ENCODE data around the gene RPTOR.

RPTOR gene

DNA sequence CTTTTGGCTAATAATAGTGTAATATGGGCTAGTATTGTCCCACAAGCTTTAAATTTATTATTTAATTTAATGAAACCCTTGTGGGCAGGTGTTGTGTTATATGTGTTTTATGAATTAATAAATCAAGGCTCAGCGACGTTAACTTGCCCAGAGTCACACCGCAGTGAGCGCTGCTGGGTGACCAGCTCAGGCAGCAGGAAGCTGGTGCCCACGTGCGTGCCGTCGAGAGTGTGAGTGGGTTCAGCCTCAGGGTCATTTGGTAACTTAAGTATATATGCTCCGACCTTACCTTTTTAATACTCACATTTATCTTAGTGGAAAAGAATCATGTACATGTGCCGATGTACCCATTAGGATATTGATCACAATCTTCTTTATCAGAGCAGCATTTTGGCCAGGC, 309.6 kb downstream of the RPTOR start:
- Histone ChIP-seq H3K9me2 (ENCODE audit: low read depth, low read length) (no peaks in the 10 kb centered on the region), H4K20me1 (ENCODE audit: insufficient read depth, low read length) (no peaks in the 10 kb centered on the region), H3K27me3 (ENCODE audit: insufficient read depth, low read length) (no peaks in the 10 kb centered on the region), H2AFZ (ENCODE audit: low read length) (no peak overlapping the region), H3K36me3 (ENCODE audit: insufficient read depth, low read length) (peaks cover 96% of the 10 kb centered on the region), H3F3A (ENCODE audit: insufficient read depth, low read length) (no peaks in the 10 kb centered on the region), H3K27ac (ENCODE audit: low read depth, low read length, poor library complexity, severe bottlenecking) (no peak overlapping the region), H3K4me1 (ENCODE audit: insufficient read depth, low read length, severe bottlenecking) (no peaks in the 10 kb centered on the region), H3K4me2 (ENCODE audit: low read length) (no peak overlapping the region), H3K9ac (ENCODE audit: low read length) (no peak overlapping the region), H3K4me3 (ENCODE audit: low read depth, low read length, poor library complexity, severe bottlenecking) (no peak overlapping the region), H3K9me3 (ENCODE audit: low read length) (no peaks in the 10 kb centered on the region), H3K79me2 (ENCODE audit: insufficient read depth, low read length) (no peaks in the 10 kb centered on the region)
- TF ChIP-seq, protein P1, sequence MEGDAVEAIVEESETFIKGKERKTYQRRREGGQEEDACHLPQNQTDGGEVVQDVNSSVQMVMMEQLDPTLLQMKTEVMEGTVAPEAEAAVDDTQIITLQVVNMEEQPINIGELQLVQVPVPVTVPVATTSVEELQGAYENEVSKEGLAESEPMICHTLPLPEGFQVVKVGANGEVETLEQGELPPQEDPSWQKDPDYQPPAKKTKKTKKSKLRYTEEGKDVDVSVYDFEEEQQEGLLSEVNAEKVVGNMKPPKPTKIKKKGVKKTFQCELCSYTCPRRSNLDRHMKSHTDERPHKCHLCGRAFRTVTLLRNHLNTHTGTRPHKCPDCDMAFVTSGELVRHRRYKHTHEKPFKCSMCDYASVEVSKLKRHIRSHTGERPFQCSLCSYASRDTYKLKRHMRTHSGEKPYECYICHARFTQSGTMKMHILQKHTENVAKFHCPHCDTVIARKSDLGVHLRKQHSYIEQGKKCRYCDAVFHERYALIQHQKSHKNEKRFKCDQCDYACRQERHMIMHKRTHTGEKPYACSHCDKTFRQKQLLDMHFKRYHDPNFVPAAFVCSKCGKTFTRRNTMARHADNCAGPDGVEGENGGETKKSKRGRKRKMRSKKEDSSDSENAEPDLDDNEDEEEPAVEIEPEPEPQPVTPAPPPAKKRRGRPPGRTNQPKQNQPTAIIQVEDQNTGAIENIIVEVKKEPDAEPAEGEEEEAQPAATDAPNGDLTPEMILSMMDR (IDR thresholded peaks at IDR 0.05; ENCODE audit: low read length) = no peak
- no peak for TF ChIP-seq EZH2 (IDR thresholded peaks at IDR 0.05; ENCODE audit: borderline replicate concordance, low read length)

DNA sequence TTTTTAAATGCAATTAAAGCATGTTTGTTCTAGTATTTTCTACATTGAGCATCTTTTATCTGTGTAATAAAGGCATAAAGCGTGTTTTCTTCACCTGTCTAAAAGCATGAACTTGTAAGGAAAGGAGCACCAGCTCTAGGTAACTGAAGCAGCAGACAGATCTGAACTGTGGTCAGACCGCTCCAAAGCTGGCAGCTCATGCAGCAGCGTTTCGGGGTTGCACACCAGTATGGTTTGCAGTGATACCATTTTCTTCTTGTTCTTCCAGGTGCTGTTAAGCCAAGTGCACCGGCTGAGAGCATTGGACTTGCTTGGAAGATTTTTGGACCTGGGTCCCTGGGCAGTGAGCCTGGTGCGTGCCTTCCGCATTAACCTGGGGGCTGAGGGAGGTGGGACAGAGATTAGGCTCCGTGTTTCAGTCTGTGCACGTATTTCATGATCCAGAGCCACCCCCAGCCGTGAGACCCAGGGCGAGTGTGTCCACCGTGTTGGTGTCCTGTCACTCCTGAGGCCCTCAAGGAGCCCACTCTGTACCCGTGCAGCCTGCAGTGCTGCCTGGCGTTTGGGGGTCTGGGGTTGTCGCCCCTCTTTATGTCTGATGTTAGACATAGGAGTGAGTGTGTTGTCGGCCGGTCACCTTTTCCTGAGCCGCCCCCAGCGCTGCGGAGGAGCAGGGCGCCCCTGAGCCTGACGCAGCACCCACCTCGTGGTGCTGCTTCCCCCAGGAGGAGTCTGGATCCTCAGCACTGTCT, 310.7 kb downstream of the RPTOR start:
- Histone ChIP-seq H2AFZ (ENCODE audit: low read length) (no peak overlapping the region), H3K79me2 (ENCODE audit: insufficient read depth, low read length) (no peaks in the 10 kb centered on the region), H3F3A (ENCODE audit: insufficient read depth, low read length) (no peaks in the 10 kb centered on the region), H3K9ac (ENCODE audit: low read length) (no peak overlapping the region), H3K4me3 (ENCODE audit: low read depth, low read length, poor library complexity, severe bottlenecking) (no peak overlapping the region), H3K27ac (ENCODE audit: low read depth, low read length, poor library complexity, severe bottlenecking) (no peak overlapping the region), H4K20me1 (ENCODE audit: insufficient read depth, low read length) (no peaks in the 10 kb centered on the region), H3K36me3 (ENCODE audit: insufficient read depth, low read length) (peaks cover 98% of the 10 kb centered on the region), H3K9me3 (ENCODE audit: low read length) (no peaks in the 10 kb centered on the region), H3K4me2 (ENCODE audit: low read length) (no peak overlapping the region), H3K9me2 (ENCODE audit: low read depth, low read length) (no peaks in the 10 kb centered on the region), H3K4me1 (ENCODE audit: insufficient read depth, low read length, severe bottlenecking) (no peaks in the 10 kb centered on the region), H3K27me3 (ENCODE audit: insufficient read depth, low read length) (no peaks in the 10 kb centered on the region)
- TF ChIP-seq, protein P1 (IDR thresholded peaks at IDR 0.05; ENCODE audit: low read length) = no peak
- no peak for TF ChIP-seq EZH2 (IDR thresholded peaks at IDR 0.05; ENCODE audit: borderline replicate concordance, low read length)

DNA sequence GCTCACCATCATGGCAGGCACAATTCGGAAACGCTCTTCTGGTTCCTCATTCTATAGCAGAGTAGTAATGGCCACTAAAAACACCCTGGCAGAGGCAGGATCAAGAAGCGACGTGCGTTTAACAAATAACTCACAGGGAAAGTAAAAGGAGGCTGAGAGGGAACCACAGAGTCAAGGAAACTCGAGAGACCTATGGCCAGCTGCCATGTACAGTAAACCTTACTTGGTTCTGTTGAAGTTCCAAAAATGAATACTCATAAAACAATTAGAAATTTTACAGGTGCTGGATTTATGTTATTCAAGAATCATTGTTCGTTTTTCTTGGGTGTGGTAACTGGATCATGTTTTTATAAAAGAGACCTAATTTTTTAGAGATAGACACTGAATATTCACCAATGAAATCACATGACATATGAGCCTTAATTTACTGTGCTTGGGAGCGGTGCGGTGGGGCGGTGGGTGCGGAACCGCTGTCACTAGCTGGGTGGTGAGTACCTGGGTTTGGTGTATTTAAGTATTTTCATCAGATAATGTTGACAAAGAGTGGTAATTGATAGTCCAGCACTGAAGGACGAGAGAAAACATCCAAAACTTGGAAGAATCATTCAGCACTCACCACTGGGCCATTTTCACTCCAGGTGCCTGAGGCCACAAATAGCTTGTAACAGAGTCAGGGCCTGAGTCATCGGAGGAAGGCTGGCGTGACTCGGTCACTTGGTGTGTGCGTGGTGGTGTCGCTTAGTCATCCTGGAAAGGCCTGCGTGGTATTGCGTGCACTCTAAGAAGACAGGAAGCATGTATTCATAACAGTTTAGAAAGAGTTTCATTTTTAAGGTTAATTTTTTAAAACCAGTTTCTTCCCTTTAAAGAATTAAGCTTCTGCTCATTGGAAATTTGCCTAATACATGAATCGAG, 311.6 kb downstream of the RPTOR start:
- Histone ChIP-seq H3K27ac (ENCODE audit: low read depth, low read length, poor library complexity, severe bottlenecking) (no peak overlapping the region), H3K4me2 (ENCODE audit: low read length) (no peak overlapping the region), H2AFZ (ENCODE audit: low read length) (no peak overlapping the region)

More for the DNA sequence above, 311.6 kb downstream of the RPTOR start:
- no peaks in the 10 kb centered on the region for H4K20me1 ChIP-seq (ENCODE audit: insufficient read depth, low read length)
- H3K27me3 ChIP-seq (ENCODE audit: insufficient read depth, low read length) = no peaks in the 10 kb centered on the region
- H3K9me3 ChIP-seq (ENCODE audit: low read length) = no peaks in the 10 kb centered on the region
- no peaks in the 10 kb centered on the region for H3F3A ChIP-seq (ENCODE audit: insufficient read depth, low read length)
- no peak overlapping the region for H3K9ac ChIP-seq (ENCODE audit: low read length)
- peaks cover 98% of the 10 kb centered on the region for H3K36me3 ChIP-seq (ENCODE audit: insufficient read depth, low read length)
- H3K4me1 ChIP-seq (ENCODE audit: insufficient read depth, low read length, severe bottlenecking) = no peaks in the 10 kb centered on the region
- no peaks in the 10 kb centered on the region for H3K9me2 ChIP-seq (ENCODE audit: low read depth, low read length)
- H3K4me3 ChIP-seq (ENCODE audit: low read depth, low read length, poor library complexity, severe bottlenecking) = no peak overlapping the region
- H3K79me2 ChIP-seq (ENCODE audit: insufficient read depth, low read length) = no peaks in the 10 kb centered on the region
- TF ChIP-seq, protein P1 (IDR thresholded peaks at IDR 0.05; ENCODE audit: low read length) = no peak
- TF ChIP-seq EZH2 (IDR thresholded peaks at IDR 0.05; ENCODE audit: borderline replicate concordance, low read length) = no peak

Measured in OCI-LY1 (cell line).